ENCODE measurements around the gene CCDC146. TPM values are rescaled to one million over a fixed set of nuclear protein-coding genes. Genes with fewer than 3 reads are reported as not detected.

Gene CCDC146
- total and polyA plus RNA-seq, 9 of the 15 experiments (the other 6 are each of a cell fraction or from before 2014, with no cell fraction given) = 0.10 to 0.98 (median 0.26) TPM; not detected in 1

- no peak for TF ChIP-seq PRDM10 (IDR thresholded peaks at IDR 0.05; ENCODE audit: partially characterized antibody)
- no peak for TF ChIP-seq ZC3H8 (IDR thresholded peaks at IDR 0.05)
- no peak for TF ChIP-seq CBX5 (IDR thresholded peaks at IDR 0.05; ENCODE audit: borderline replicate concordance, low read depth)
- no peak for TF ChIP-seq TCFL5 (CRISPR knock-in tag; conservative IDR thresholded peaks at IDR 0.05)
- TF ChIP-seq IRF1 (CRISPR knock-in tag; IDR thresholded peaks at IDR 0.05; ENCODE audit: borderline replicate concordance) = no peak
- TF ChIP-seq MXI1 (IDR thresholded peaks at IDR 0.05; ENCODE audit: low read depth, low read length) = no peak
- no peak for TF ChIP-seq ZNF224 (CRISPR knock-in tag; IDR thresholded peaks at IDR 0.05)
- TF ChIP-seq HBP1 (CRISPR knock-in tag; IDR thresholded peaks at IDR 0.05) = no peak
- no peak for TF ChIP-seq ZNF79 (CRISPR knock-in tag; IDR thresholded peaks at IDR 0.05; ENCODE audit: low read depth)
Observed at GRCh38 chr7:77288676-77289320, 166.4 kb downstream of the CCDC146 start (continued).

All from K562 (cell line).